Neural cell (in vitro differentiated cells): ENCODE data around the gene PER2.

Experiments
- EP300 ChIP-seq: fragments of 450-650 bp; conservative IDR thresholded peaks from 2 replicates; pipeline ENCODE4 v1.6.1; 2014; ENCODE audit warnings: antibody characterized with exemption, mild to moderate bottlenecking, moderate library complexity; ENCODE audit not compliant: poor library complexity, severe bottlenecking
- EZH2 ChIP-seq: fragments of 200-600, 300-800 bp; shearing (Covaris generic), sonication (generic); IDR thresholded peaks from 2 replicates; pipeline ENCODE4 v1.6.1; 2014; ENCODE audit warnings: antibody characterized with exemption, low read length, borderline replicate concordance, mild to moderate bottlenecking; ENCODE audit not compliant: insufficient read depth, poor library complexity, severe bottlenecking
- MXI1 ChIP-seq: fragments of 450-650 bp; conservative IDR thresholded peaks from 2 replicates; pipeline ENCODE4 v1.6.1; 2014; ENCODE audit warnings: antibody characterized with exemption, mild to moderate bottlenecking; ENCODE audit not compliant: poor library complexity, severe bottlenecking
- POLR2AphosphoS5 ChIP-seq: IDR thresholded peaks from 2 replicates; pipeline ENCODE4 v1.6.1; 2012
- RAD21 ChIP-seq: fragments of 450-650 bp; conservative IDR thresholded peaks from 2 replicates; pipeline ENCODE4 v1.6.1; 2014; ENCODE audit warnings: antibody characterized with exemption, mild to moderate bottlenecking, moderate library complexity
- SMC3 ChIP-seq: fragments of 450-650 bp; conservative IDR thresholded peaks from 2 replicates; pipeline ENCODE4 v1.6.1; 2014; ENCODE audit warnings: antibody characterized with exemption, mild to moderate bottlenecking, moderate library complexity; ENCODE audit not compliant: poor library complexity
- TAF1 ChIP-seq: IDR thresholded peaks from 2 replicates; pipeline ENCODE4 v1.6.1; 2012; ENCODE audit warnings: low read depth
- TF ChIP-seq, protein P1 (sequence below): fragments of 450-650 bp; IDR thresholded peaks from 2 replicates; pipeline ENCODE4 v1.5.1; 2014; ENCODE audit warnings: antibody characterized with exemption, mild to moderate bottlenecking, moderate library complexity; ENCODE audit not compliant: poor library complexity, severe bottlenecking
- TF ChIP-seq, protein P2 (sequence below): IDR thresholded peaks from 2 replicates; pipeline ENCODE4 v1.6.1; 2012; ENCODE audit warnings: borderline replicate concordance

DNA sequence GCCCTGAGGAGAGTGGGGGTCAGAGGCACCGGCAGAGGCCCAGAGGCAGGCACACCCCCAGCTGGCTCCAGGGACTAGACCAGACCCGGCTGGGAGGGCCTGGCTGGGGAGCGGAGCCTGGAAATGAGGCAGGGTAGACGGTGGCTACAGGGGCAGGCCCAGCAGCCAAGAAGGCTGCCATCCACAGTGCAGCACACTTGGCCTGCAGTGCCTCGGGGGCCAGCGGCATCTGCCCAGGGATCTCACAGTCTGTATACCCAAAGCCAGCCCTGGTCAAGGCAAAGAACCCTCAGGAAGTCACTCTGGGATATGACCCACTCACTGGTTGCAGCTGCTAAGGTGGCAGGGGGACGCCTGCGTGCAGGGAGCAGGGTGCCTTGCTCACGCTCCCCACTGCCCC, 17.8 kb downstream of the PER2 start:
- TF ChIP-seq, protein P1, sequence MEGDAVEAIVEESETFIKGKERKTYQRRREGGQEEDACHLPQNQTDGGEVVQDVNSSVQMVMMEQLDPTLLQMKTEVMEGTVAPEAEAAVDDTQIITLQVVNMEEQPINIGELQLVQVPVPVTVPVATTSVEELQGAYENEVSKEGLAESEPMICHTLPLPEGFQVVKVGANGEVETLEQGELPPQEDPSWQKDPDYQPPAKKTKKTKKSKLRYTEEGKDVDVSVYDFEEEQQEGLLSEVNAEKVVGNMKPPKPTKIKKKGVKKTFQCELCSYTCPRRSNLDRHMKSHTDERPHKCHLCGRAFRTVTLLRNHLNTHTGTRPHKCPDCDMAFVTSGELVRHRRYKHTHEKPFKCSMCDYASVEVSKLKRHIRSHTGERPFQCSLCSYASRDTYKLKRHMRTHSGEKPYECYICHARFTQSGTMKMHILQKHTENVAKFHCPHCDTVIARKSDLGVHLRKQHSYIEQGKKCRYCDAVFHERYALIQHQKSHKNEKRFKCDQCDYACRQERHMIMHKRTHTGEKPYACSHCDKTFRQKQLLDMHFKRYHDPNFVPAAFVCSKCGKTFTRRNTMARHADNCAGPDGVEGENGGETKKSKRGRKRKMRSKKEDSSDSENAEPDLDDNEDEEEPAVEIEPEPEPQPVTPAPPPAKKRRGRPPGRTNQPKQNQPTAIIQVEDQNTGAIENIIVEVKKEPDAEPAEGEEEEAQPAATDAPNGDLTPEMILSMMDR: no peak
- TF ChIP-seq POLR2AphosphoS5 (no peak), EZH2 (no peak), MXI1 (no peak), EP300 (no peak), TAF1 (no peak), SMC3 (no peak), RAD21 (no peak)
- TF ChIP-seq, protein P2, sequence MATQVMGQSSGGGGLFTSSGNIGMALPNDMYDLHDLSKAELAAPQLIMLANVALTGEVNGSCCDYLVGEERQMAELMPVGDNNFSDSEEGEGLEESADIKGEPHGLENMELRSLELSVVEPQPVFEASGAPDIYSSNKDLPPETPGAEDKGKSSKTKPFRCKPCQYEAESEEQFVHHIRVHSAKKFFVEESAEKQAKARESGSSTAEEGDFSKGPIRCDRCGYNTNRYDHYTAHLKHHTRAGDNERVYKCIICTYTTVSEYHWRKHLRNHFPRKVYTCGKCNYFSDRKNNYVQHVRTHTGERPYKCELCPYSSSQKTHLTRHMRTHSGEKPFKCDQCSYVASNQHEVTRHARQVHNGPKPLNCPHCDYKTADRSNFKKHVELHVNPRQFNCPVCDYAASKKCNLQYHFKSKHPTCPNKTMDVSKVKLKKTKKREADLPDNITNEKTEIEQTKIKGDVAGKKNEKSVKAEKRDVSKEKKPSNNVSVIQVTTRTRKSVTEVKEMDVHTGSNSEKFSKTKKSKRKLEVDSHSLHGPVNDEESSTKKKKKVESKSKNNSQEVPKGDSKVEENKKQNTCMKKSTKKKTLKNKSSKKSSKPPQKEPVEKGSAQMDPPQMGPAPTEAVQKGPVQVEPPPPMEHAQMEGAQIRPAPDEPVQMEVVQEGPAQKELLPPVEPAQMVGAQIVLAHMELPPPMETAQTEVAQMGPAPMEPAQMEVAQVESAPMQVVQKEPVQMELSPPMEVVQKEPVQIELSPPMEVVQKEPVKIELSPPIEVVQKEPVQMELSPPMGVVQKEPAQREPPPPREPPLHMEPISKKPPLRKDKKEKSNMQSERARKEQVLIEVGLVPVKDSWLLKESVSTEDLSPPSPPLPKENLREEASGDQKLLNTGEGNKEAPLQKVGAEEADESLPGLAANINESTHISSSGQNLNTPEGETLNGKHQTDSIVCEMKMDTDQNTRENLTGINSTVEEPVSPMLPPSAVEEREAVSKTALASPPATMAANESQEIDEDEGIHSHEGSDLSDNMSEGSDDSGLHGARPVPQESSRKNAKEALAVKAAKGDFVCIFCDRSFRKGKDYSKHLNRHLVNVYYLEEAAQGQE: no peak
